K562 (cell line): ENCODE results near the gene C5orf24. TPM values are rescaled to one million over a fixed set of nuclear protein-coding genes. Genes with fewer than 3 reads are reported as not detected.

Source experiments
- ATAC-seq: fragments of 200-7000 bp; cut with Tn5 transposase; 3 replicates; pipeline ENCODE4 v1.9.1; 2020; ENCODE audit warnings: moderate library complexity
- BruUV-seq: library from RNA; stranded (reverse); fragments of 400-500 nt; replicated peaks from 2 replicates; lab custom pipeline; 2021; lab: Mats Ljungman, UMichigan
- CTCF ChIA-PET: fragments of 300-600 bp; formaldehyde crosslinking; extraction: SDS; loops from one replicate; lab custom pipeline; 2021; ENCODE audit warnings: low intra/inter-chr PET ratio; lab: Yijun Ruan, JAX
- POLR2A ChIA-PET: fragments of 300-600, 350-650 bp; sonication (Branson Sonifier 250); formaldehyde crosslinking; extraction: SDS; loops from one replicate; lab custom pipeline; 2021; ENCODE audit warnings: antibody characterized with exemption, inconsistent platforms; lab: Yijun Ruan, JAX
- DNase-seq, 4 experiments: peaks; one replicate each; pipeline versions ENCODE4 v3.0.0 to v3.0.0-alpha.2; 2011 to 2018; ENCODE audit warnings: low spot score in 3 of 4, mixed read lengths in 3 of 4; ENCODE audit errors: extremely low read depth in 1 of 4
- FAIRE-seq: peaks from 2 replicates; lab custom pipeline; 2011; peaks lifted over from hg19 to GRCh38; lab: Jason Lieb, UNC
- H2AFZ ChIP-seq: 2 replicates; pipeline ENCODE4 v1.6.0; 2011; ENCODE audit warnings: low read depth, low read length, control low read depth, inconsistent platforms
- H3K27ac ChIP-seq: fragments of 200-600 bp; 3 replicates; pipeline ENCODE4 v1.8.0; 2011; ENCODE audit warnings: low read depth, mild to moderate bottlenecking, control low read depth, inconsistent platforms, low read length, moderate library complexity, mixed read lengths; ENCODE audit errors: extremely low read depth
- H3K27me3 ChIP-seq, 2 experiments: fragments of 300-600 bp in 1 of 2; 2 replicates in 1 of 2; 3 replicates in 1 of 2; pipeline versions ENCODE4 v1.6.0 to v1.8.0; 2011; ENCODE audit warnings: inconsistent platforms in 2 of 2, low read length in 2 of 2, mild to moderate bottlenecking in 1 of 2, mixed read lengths in 1 of 2, moderate library complexity in 1 of 2; ENCODE audit not compliant: control insufficient read depth in 2 of 2, insufficient read depth in 2 of 2
- H3K36me3 ChIP-seq: fragments of 300-600 bp; 3 replicates; pipeline ENCODE4 v1.8.0; 2011; ENCODE audit warnings: mild to moderate bottlenecking, low read length, inconsistent platforms; ENCODE audit not compliant: control insufficient read depth, insufficient read depth
- H3K4me1 ChIP-seq, 2 experiments: fragments of 200-600 bp in 1 of 2; replicated peaks in 1 of 2; 2 replicates in 1 of 2; 3 replicates in 1 of 2; pipeline versions ENCODE4 v1.5.1 to v1.8.0; 2011; ENCODE audit warnings: inconsistent platforms in 2 of 2, low read length in 2 of 2, mild to moderate bottlenecking in 1 of 2, mixed read lengths in 1 of 2, moderate library complexity in 1 of 2; ENCODE audit not compliant: control insufficient read depth in 2 of 2, insufficient read depth in 2 of 2
- H3K4me2 ChIP-seq: 2 replicates; pipeline ENCODE4 v1.6.1; 2011; ENCODE audit warnings: low read length, control low read depth, inconsistent platforms, mixed read lengths; ENCODE audit not compliant: insufficient read depth
- H3K4me3 ChIP-seq: fragments of 200-600 bp; sonication (generic), shearing (Covaris generic); 2 replicates; pipeline ENCODE4 v1.5.1; 2016; ENCODE audit warnings: control low read depth, inconsistent platforms
- H3K79me2 ChIP-seq: fragments of 200-600 bp; 3 replicates; pipeline ENCODE4 v1.8.0; 2011; ENCODE audit warnings: low read length, inconsistent platforms; ENCODE audit not compliant: control insufficient read depth, insufficient read depth
- H3K9ac ChIP-seq, 2 experiments: 2 replicates each; pipeline versions ENCODE4 v1.6.0 to v1.6.1; 2011; ENCODE audit warnings: low read depth in 2 of 2, low read length in 2 of 2, control low read depth in 1 of 2, inconsistent platforms in 1 of 2, mild to moderate bottlenecking in 1 of 2, mixed read lengths in 1 of 2; ENCODE audit not compliant: insufficient read depth in 1 of 2
- H3K9me1 ChIP-seq: one replicate; pipeline ENCODE4 v1.6.0; 2011; ENCODE audit warnings: inconsistent platforms, mild to moderate bottlenecking, low read length, moderate library complexity; ENCODE audit not compliant: control insufficient read depth, insufficient read depth
- H3K9me3 ChIP-seq: replicated peaks from 2 replicates; pipeline ENCODE4 v1.5.1; 2011; ENCODE audit warnings: low read depth, low read length, inconsistent platforms; ENCODE audit not compliant: control insufficient read depth, insufficient read depth
- H4K20me1 ChIP-seq: replicated peaks from 2 replicates; pipeline ENCODE4 v1.6.1; 2011; ENCODE audit warnings: low read length, inconsistent platforms, mixed read lengths; ENCODE audit not compliant: control insufficient read depth, insufficient read depth
- CBX5 ChIP-seq: IDR thresholded peaks from 2 replicates; pipeline ENCODE4 v1.6.1; 2014; ENCODE audit warnings: low read depth, borderline replicate concordance
- CREM ChIP-seq: IDR thresholded peaks from 2 replicates; pipeline ENCODE4 v1.6.1; 2014; ENCODE audit warnings: antibody characterized with exemption, low read depth
- DDX20 ChIP-seq: fragments of 450-650 bp; IDR thresholded peaks from 2 replicates; pipeline ENCODE4 v1.6.1; 2016; ENCODE audit warnings: missing genetic modification characterization, low read depth, mild to moderate bottlenecking, missing compliant biosample characterization, moderate library complexity
- HNRNPLL ChIP-seq: fragments of 200-400 bp; formaldehyde crosslinking; IDR thresholded peaks from 2 replicates; pipeline ENCODE4 v1.6.1; 2017; ENCODE audit warnings: low read length, low read depth, mild to moderate bottlenecking; ENCODE audit not compliant: poor library complexity, severe bottlenecking
- KAT2B ChIP-seq: IDR thresholded peaks from one replicate; pipeline ENCODE4 v1.6.1; 2012; ENCODE audit warnings: low read depth, mild to moderate bottlenecking, control low read depth, inconsistent platforms, low read length, moderate library complexity
- NRF1 ChIP-seq, 2 experiments: fragments of 450-650 bp; IDR thresholded peaks in 1 of 2; conservative IDR thresholded peaks in 1 of 2; 2 replicates each; pipeline ENCODE4 v1.6.1; 2014; ENCODE audit warnings: mild to moderate bottlenecking in 2 of 2
- SNRNP70 ChIP-seq: fragments of 200-400 bp; formaldehyde crosslinking; optimal IDR thresholded peaks from 2 replicates; pipeline ENCODE3; 2017; ENCODE audit warnings: low read depth, low read length
- ZNF12 ChIP-seq: sonication (generic); formaldehyde crosslinking; IDR thresholded peaks from 2 replicates; pipeline ENCODE4 v1.4.0; 2020; ENCODE audit warnings: mild to moderate bottlenecking, missing genetic modification reagents
- WGBS: fragments of 100-300 bp; shearing (Covaris generic); methylation state at CpG from one replicate; pipeline ENCODE4 v1.1.6; 2016; ENCODE audit warnings: low coverage, mixed read lengths; ENCODE audit not compliant: insufficient coverage; ENCODE audit errors: missing lambda C conversion rate; 5-methylcytosine and 5-hydroxymethylcytosine counted together
- in situ Hi-C: fragments of 300-500 bp; cut with MboI; formaldehyde crosslinking; loops from 4 replicates; pipeline ENCODE4 v1.15.0; 2018; ENCODE audit warnings: inconsistent platforms, mixed read lengths
- intact Hi-C: fragments of 100-400 bp; cut with micrococcal nuclease; formaldehyde crosslinking; loops from 2 replicates; pipeline ENCODE4 v1.14.2; 2022
- polyA plus RNA-seq, 8 experiments: library from polyadenylated mRNA; depleted of rRNA in 4 of 8; stranded (reverse) in 5 of 8; unstranded in 3 of 8; fragments of >200 nt; fragmentation: Nextera tagmentation in 2 of 8; fragmentation: Illumina TruSeq in 1 of 8; extraction: Ambion mirVana in 2 of 8; extraction: Trizol in 1 of 8; gene quantifications; 2 replicates each; pipeline versions ENCODE4 v1.2.1 to v1.2.3, GENCODE V29; 2011 to 2014; ENCODE audit warnings: inconsistent platforms in 1 of 8, missing spikeins in 1 of 8
- total RNA-seq, 7 experiments: library from RNA; depleted of rRNA in 6 of 7; stranded (reverse); fragments of >200 nt in 6 of 7; fragmentation: Illumina TruSeq in 2 of 7; extraction: Trizol in 2 of 7; gene quantifications; 2 replicates each; pipeline versions ENCODE4 v1.2.1 to v1.2.3, GENCODE V29; 2011 to 2021; ENCODE audit warnings: low replicate concordance in 1 of 7
- TF ChIP-seq, protein P1 (sequence below): sonication (generic); formaldehyde crosslinking; IDR thresholded peaks from 2 replicates; pipeline ENCODE4 v1.8.0; 2023; ENCODE audit warnings: mild to moderate bottlenecking, missing genetic modification reagents
- TF ChIP-seq, protein P2 (sequence below): fragments of 250-450 bp; sonication (Bioruptor Pico); IDR thresholded peaks from 2 replicates; pipeline ENCODE4 v1.8.0; 2021; ENCODE audit warnings: borderline replicate concordance, mild to moderate bottlenecking, moderate library complexity; ENCODE audit not compliant: poor library complexity, severe bottlenecking
- TF ChIP-seq, protein P3 (sequence below): fragments of 250-450 bp; sonication (Bioruptor Pico); IDR thresholded peaks from 2 replicates; pipeline ENCODE4 v1.5.0; 2020; ENCODE audit warnings: mild to moderate bottlenecking, borderline replicate concordance
- TF ChIP-seq, protein P4 (sequence below): sonication (generic); IDR thresholded peaks from 2 replicates; pipeline ENCODE4 v1.6.1; 2016

Gene C5orf24
- total and polyA plus RNA-seq, 9 of the 15 experiments (the other 6 are each of a cell fraction or from before 2014, with no cell fraction given) = 8.9 to 38.6 (median 28.4) TPM

DNA sequence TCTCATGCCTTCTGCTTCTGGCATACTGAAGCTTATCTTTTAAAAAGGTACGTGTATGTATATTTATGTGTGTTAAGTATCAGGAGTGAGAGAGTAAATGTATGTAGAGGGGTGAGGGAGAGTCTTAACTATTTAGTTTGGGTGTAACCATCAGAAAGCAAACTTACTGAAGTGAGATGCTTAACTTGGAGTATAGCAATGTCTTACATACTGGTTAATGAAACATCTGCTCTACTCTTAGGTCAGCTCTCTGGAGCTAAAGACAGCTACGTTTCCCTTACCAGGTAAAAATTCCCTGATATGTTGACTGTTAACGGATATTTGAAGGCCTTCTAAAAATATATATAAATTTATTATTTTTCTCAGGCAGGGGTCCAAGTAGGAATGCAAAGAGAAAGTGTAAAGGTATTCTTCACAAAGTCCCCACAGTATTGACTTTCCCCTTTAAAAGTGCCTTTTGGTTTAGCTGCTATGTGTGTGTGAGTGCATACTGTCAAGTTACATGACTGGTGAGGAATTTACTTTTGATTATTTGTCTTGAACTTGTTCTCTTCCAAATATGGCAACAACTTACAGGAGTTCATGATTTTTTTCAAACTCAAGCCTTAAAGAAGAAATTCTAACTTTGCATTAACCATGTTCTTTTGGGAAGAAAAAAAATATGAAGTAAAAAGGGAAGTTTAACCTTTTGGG lies 12.3 kb upstream of the C5orf24 start:
- TF ChIP-seq CBX5 = no peak
- TF ChIP-seq, protein P1, sequence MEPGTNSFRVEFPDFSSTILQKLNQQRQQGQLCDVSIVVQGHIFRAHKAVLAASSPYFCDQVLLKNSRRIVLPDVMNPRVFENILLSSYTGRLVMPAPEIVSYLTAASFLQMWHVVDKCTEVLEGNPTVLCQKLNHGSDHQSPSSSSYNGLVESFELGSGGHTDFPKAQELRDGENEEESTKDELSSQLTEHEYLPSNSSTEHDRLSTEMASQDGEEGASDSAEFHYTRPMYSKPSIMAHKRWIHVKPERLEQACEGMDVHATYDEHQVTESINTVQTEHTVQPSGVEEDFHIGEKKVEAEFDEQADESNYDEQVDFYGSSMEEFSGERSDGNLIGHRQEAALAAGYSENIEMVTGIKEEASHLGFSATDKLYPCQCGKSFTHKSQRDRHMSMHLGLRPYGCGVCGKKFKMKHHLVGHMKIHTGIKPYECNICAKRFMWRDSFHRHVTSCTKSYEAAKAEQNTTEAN (CRISPR knock-in tag) = no peak
- TF ChIP-seq, protein P2, sequence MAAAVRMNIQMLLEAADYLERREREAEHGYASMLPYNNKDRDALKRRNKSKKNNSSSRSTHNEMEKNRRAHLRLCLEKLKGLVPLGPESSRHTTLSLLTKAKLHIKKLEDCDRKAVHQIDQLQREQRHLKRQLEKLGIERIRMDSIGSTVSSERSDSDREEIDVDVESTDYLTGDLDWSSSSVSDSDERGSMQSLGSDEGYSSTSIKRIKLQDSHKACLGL (CRISPR knock-in tag) = no peak
- TF ChIP-seq DDX20 = no peak
- TF ChIP-seq, protein P3, sequence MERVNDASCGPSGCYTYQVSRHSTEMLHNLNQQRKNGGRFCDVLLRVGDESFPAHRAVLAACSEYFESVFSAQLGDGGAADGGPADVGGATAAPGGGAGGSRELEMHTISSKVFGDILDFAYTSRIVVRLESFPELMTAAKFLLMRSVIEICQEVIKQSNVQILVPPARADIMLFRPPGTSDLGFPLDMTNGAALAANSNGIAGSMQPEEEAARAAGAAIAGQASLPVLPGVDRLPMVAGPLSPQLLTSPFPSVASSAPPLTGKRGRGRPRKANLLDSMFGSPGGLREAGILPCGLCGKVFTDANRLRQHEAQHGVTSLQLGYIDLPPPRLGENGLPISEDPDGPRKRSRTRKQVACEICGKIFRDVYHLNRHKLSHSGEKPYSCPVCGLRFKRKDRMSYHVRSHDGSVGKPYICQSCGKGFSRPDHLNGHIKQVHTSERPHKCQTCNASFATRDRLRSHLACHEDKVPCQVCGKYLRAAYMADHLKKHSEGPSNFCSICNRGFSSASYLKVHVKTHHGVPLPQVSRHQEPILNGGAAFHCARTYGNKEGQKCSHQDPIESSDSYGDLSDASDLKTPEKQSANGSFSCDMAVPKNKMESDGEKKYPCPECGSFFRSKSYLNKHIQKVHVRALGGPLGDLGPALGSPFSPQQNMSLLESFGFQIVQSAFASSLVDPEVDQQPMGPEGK (CRISPR knock-in tag) = no peak
- no peak for TF ChIP-seq SNRNP70
- TF ChIP-seq HNRNPLL = no peak
- TF ChIP-seq ZNF12 (CRISPR knock-in tag) = no peak
- no peak for TF ChIP-seq NRF1 (conservative IDR thresholded peaks at IDR 0.05 in 1 of 2, IDR thresholded peaks at IDR 0.05 in 1 of 2)
- TF ChIP-seq KAT2B = no peak
- TF ChIP-seq, protein P4, sequence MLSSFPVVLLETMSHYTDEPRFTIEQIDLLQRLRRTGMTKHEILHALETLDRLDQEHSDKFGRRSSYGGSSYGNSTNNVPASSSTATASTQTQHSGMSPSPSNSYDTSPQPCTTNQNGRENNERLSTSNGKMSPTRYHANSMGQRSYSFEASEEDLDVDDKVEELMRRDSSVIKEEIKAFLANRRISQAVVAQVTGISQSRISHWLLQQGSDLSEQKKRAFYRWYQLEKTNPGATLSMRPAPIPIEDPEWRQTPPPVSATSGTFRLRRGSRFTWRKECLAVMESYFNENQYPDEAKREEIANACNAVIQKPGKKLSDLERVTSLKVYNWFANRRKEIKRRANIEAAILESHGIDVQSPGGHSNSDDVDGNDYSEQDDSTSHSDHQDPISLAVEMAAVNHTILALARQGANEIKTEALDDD = no peak
- no peak for TF ChIP-seq CREM
- Histone ChIP-seq H3K4me2 (no peak overlapping the region), H3K4me1 (no peaks in the 10 kb centered on the region), H3K27me3 (no peaks in the 10 kb centered on the region), H3K27ac (no peak overlapping the region), H3K4me3 (no peak overlapping the region), H3K9me3 (no peaks in the 10 kb centered on the region), H3K9ac (no peak overlapping the region), H3K9me1 (no peaks in the 10 kb centered on the region), H2AFZ (no peak overlapping the region), H4K20me1 (no peaks in the 10 kb centered on the region), H3K79me2 (no peaks in the 10 kb centered on the region), H3K36me3 (peaks cover 70% of the 10 kb centered on the region)
- FAIRE-seq (peak; percentile 23), ATAC-seq (no peak), DNase-seq (no peak)
- CTCF ChIA-PET = no interaction called here
- 93% methylated on average over 3 of the region's 3 CpGs for WGBS
- intact Hi-C loops = no loop called here
- in situ Hi-C loops = no loop called here
- BruUV-seq = no TSS peak
- POLR2A ChIA-PET = interaction anchor here (0.6 to 3.4 kb wide), 4 partner anchors 9 to 298 kb away, joined by 3 to 11 read pairs (median 6); partner anchors contain the start of gene C5orf24
